GM06990 (cell line): ENCODE data around the gene FZR1.

ENCODE experiments used
- DNase-seq: peaks from one replicate; pipeline ENCODE4 v3.0.0-alpha.2; 2011; ENCODE audit not compliant: insufficient read length; ENCODE audit errors: extremely low read depth
- H3K27me3 ChIP-seq: replicated peaks from 2 replicates; pipeline ENCODE4 v1.6.0; 2011; ENCODE audit warnings: low read length; ENCODE audit not compliant: control insufficient read depth, insufficient read depth
- H3K36me3 ChIP-seq: 2 replicates; pipeline ENCODE4 v1.5.1; 2011; ENCODE audit warnings: low read length; ENCODE audit not compliant: control insufficient read depth, insufficient read depth
- H3K4me3 ChIP-seq: replicated peaks from 2 replicates; pipeline ENCODE4 v1.5.1; 2011; ENCODE audit warnings: low read depth, mild to moderate bottlenecking, control low read depth, low read length
- CTCF ChIP-seq: IDR thresholded peaks from 2 replicates; pipeline ENCODE4 v1.5.1; 2011; ENCODE audit warnings: low read length, control low read depth, mild to moderate bottlenecking, inconsistent platforms; ENCODE audit not compliant: insufficient read depth, poor library complexity, severe bottlenecking

The FZR1 gene

GRCh38 chr19:3546119-3546518 lies 40.0 kb downstream of the FZR1 start:
- DNase-seq = peak; percentile 16
- H3K4me3 ChIP-seq = no peak overlapping the region
- peaks cover 21% of the 10 kb centered on the region for H3K36me3 ChIP-seq
- no peak for TF ChIP-seq CTCF
- H3K27me3 ChIP-seq = no peaks in the 10 kb centered on the region

GRCh38 chr19:3547301-3547731 lies 41.2 kb downstream of the FZR1 start:
- no peaks in the 10 kb centered on the region for H3K27me3 ChIP-seq
- peaks cover 21% of the 10 kb centered on the region for H3K36me3 ChIP-seq
- TF ChIP-seq CTCF = peak; percentile 66
- H3K4me3 ChIP-seq = no peak overlapping the region
- DNase-seq = peak; percentile 31

GRCh38 chr19:3547767-3548282 lies 41.7 kb downstream of the FZR1 start:
- peaks cover 19% of the 10 kb centered on the region for H3K36me3 ChIP-seq
- H3K27me3 ChIP-seq = no peaks in the 10 kb centered on the region
- peak; percentile 17 for DNase-seq
- TF ChIP-seq CTCF = no peak
- no peak overlapping the region for H3K4me3 ChIP-seq

GRCh38 chr19:3548606-3549005 lies 42.5 kb downstream of the FZR1 start:
- DNase-seq = no peak
- no peak for TF ChIP-seq CTCF
- H3K4me3 ChIP-seq = no peak overlapping the region
- peaks cover 16% of the 10 kb centered on the region for H3K36me3 ChIP-seq
- no peaks in the 10 kb centered on the region for H3K27me3 ChIP-seq

GRCh38 chr19:3549816-3550215 lies 43.7 kb downstream of the FZR1 start:
- Histone ChIP-seq H3K4me3 (no peak overlapping the region), H3K27me3 (no peaks in the 10 kb centered on the region), H3K36me3 (peaks cover 16% of the 10 kb centered on the region)
- no peak for DNase-seq
- no peak for TF ChIP-seq CTCF
